Kidney (tissue), 14 donors: ENCODE results near the gene COL26A1. TPM values are rescaled to one million over a fixed set of nuclear protein-coding genes. Genes with fewer than 3 reads are reported as not detected.

Experiments
- DNase-seq, 5 donors: peaks; one replicate each; pipeline ENCODE4 v3.0.0-alpha.2; 2013 to 2020
- FAIRE-seq: peaks from 2 replicates; lab custom pipeline; 2012; peaks lifted over from hg19 to GRCh38; lab: Jason Lieb, UNC
- H3K27ac ChIP-seq, 2 donors: one replicate each; pipeline ENCODE4 v1.7.0; 2013; ENCODE audit warnings: low read depth in 2 of 2, low read length in 2 of 2, inconsistent platforms in 1 of 2
- H3K27me3 ChIP-seq: one replicate; pipeline ENCODE4 v1.7.1; 2013; ENCODE audit warnings: low read length, inconsistent platforms; ENCODE audit not compliant: control insufficient read depth, insufficient read depth
- H3K36me3 ChIP-seq, 3 donors: one replicate each; pipeline versions ENCODE4 v1.7.0 to v1.7.1; 2013; ENCODE audit warnings: low read length in 3 of 3, control low read depth in 1 of 3, inconsistent platforms in 1 of 3; ENCODE audit not compliant: insufficient read depth in 3 of 3, control insufficient read depth in 2 of 3
- H3K4me1 ChIP-seq, 3 donors: one replicate each; pipeline versions ENCODE4 v1.7.0 to v1.7.1; 2013; ENCODE audit warnings: low read length in 3 of 3, inconsistent platforms in 1 of 3, low read depth in 1 of 3; ENCODE audit not compliant: control insufficient read depth in 2 of 3, insufficient read depth in 2 of 3
- H3K4me3 ChIP-seq, 3 donors: one replicate each; pipeline versions ENCODE4 v1.7.0 to v1.8.1; 2013; ENCODE audit warnings: low read length in 3 of 3, control low read depth in 1 of 3, inconsistent platforms in 1 of 3
- H3K9ac ChIP-seq, 3 donors: one replicate each; pipeline versions ENCODE4 v1.7.0 to v1.7.1; 2013; ENCODE audit warnings: low read length in 3 of 3, control low read depth in 1 of 3, inconsistent platforms in 1 of 3
- H3K9me3 ChIP-seq, 3 donors: one replicate each; pipeline versions ENCODE4 v1.7.0 to v1.7.1; 2013; ENCODE audit warnings: low read length in 3 of 3, control low read depth in 1 of 3, inconsistent platforms in 1 of 3; ENCODE audit not compliant: control insufficient read depth in 2 of 3, insufficient read depth in 1 of 3
- CTCF ChIP-seq: IDR thresholded peaks from 3 replicates; pipeline ENCODE4 v1.5.1; 2012; ENCODE audit warnings: mild to moderate bottlenecking, moderate library complexity, borderline replicate concordance; ENCODE audit not compliant: insufficient read depth; ENCODE audit errors: extremely low read depth
- intact Hi-C: fragments of 100-400 bp; cut with DNase I; formaldehyde crosslinking; loops from one replicate; pipeline ENCODE4 v1.11.1; 2022
- polyA plus RNA-seq: library from polyadenylated mRNA; stranded (reverse); fragments of 350-450 nt; fragmentation: Illumina TruSeq; extraction: RNeasy Lipid Tissue Mini Kit (QIAGEN cat#74804); gene quantifications from one replicate; pipeline ENCODE4 v1.2.3, GENCODE V29; 2014; ENCODE audit warnings: low read depth, low replicate concordance; ENCODE audit not compliant: insufficient read depth
- total RNA-seq: library from RNA; stranded (reverse); fragmentation: NEBNext Ultra II Directional; extraction: Animal tissue kit (Norgen Biotek cat#: 25700); gene quantifications from one replicate; pipeline ENCODE4 v1.2.1, GENCODE V29; 2021
- donor health status: control.
- donor health status: control.
- donor health status: control.
- donor health status: control.
- donor health status: control.
- donor health status: DM: yes; HTN: yes; CAD: no.
- donor health status: Normal renal cell carcinoma (clear cell type).

Gene COL26A1
- total and polyA plus RNA-seq, 2 donors from 2014 or later = 1.2 to 3.5 TPM

- Histone ChIP-seq H3K27ac (no peak overlapping the region), H3K4me1 (no peaks in the 10 kb centered on the region), H3K9ac (no peak overlapping the region), H3K27me3 (no peaks in the 10 kb centered on the region), H3K36me3 (no peaks in the 10 kb centered on the region), H3K9me3 (no peaks in the 10 kb centered on the region), H3K4me3 (no peak overlapping the region)
- DNase-seq = no peak
- intact Hi-C loops = no loop called here
- TF ChIP-seq CTCF = no peak
- FAIRE-seq = no peak
Measured at GRCh38 chr7:101376601-101377000, 13.9 kb downstream of the COL26A1 start.

- Histone ChIP-seq H3K4me3 (no peak overlapping the region), H3K4me1 (no peaks in the 10 kb centered on the region), H3K9me3 (no peaks in the 10 kb centered on the region), H3K27ac (no peak overlapping the region), H3K9ac (no peak overlapping the region), H3K27me3 (no peaks in the 10 kb centered on the region), H3K36me3 (no peaks in the 10 kb centered on the region)
- no peak for TF ChIP-seq CTCF
- FAIRE-seq = no peak
- intact Hi-C loops = no loop called here
- no peak for DNase-seq
Measured at GRCh38 chr7:101377189-101377736, 14.6 kb downstream of the COL26A1 start.

- intact Hi-C loops = no loop called here
- FAIRE-seq (no peak), DNase-seq (peak in 3 of 5 donors; percentile 44 to 72 (median 46))
- H3K36me3 ChIP-seq = no peaks in the 10 kb centered on the region
- no peaks in the 10 kb centered on the region for H3K9me3 ChIP-seq
- H3K4me3 ChIP-seq = no peak overlapping the region
- H3K9ac ChIP-seq = no peak overlapping the region
- H3K27me3 ChIP-seq = no peaks in the 10 kb centered on the region
- H3K27ac ChIP-seq = no peak overlapping the region
- H3K4me1 ChIP-seq = no peaks in the 10 kb centered on the region
- no peak for TF ChIP-seq CTCF
Measured at GRCh38 chr7:101378751-101379174, 16.1 kb downstream of the COL26A1 start.

GRCh38 chr7:101379302-101379701 lies 16.6 kb downstream of the COL26A1 start:
- no peak overlapping the region for H3K9ac ChIP-seq
- intact Hi-C loops = no loop called here
- no peaks in the 10 kb centered on the region for H3K27me3 ChIP-seq
- H3K4me1 ChIP-seq = no peaks in the 10 kb centered on the region
- no peak for FAIRE-seq
- no peak overlapping the region for H3K27ac ChIP-seq
- H3K36me3 ChIP-seq = no peaks in the 10 kb centered on the region
- no peaks in the 10 kb centered on the region for H3K9me3 ChIP-seq
- H3K4me3 ChIP-seq = no peak overlapping the region
- no peak for DNase-seq
- TF ChIP-seq CTCF = no peak
